ENCODE results near the gene VSIG10.
"Not testable (repeated sequence)": the region's sequence is repeated elsewhere in the genome, so short reads cannot be mapped to it uniquely, and the experiment has no call there.

Gene VSIG10

GRCh38 chr12:118103601-118104382 lies at the start of gene VSIG10:
Gene VSIG10, minus strand, starts transcription at chr12:118104011. Its CDS starts 340 bp downstream, at chr12:118103671.
- DNase-seq = no peak

DNA sequence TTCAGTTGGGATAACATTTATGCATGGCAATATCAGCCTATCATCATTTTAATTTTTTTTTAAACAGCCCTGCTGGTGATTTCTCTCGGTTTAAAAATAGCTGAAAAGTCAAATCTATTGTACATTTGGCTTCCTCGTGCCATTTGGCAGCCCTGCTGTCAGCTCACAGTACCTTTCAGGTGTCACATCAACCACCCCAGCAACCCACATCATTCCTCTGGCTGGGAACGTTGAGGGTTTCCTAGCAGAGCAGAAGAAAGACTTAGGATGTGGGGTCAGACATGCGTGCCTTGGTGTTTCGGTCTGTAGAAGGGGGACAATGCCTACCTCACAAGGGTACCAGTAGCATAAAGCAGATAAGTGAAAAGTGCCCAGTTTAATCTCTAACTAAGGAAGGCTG lies 47.9 kb upstream of the VSIG10 start:
- DNase-seq = no peak

DNA sequence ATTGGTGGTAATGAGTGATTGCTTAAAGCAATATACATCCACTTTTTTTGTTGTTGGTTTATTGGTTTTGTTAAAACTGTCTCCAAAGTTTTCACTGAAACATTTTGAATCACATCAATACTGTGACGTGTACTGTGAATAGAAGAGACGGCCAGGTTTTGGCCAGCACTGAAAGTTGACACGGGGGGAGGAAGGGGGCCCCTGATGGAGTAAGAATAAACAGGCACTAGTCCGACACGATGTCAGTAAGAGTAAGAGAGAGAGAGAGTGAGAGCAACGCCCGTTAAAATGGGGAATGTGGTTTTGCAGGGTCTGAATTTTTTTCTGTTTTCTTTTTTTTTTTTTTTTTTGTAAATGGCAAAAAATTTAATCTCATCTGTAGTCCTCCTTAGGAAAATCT lies 46.8 kb upstream of the VSIG10 start:
- no peak for DNase-seq

GRCh38 chr12:118148287-118148686 lies 44.5 kb upstream of the VSIG10 start:
- no peak for DNase-seq

GRCh38 chr12:118145798-118146156 lies 42.0 kb upstream of the VSIG10 start:
- DNase-seq = no peak

GRCh38 chr12:118145113-118145797 lies 41.4 kb upstream of the VSIG10 start:
- no peak for DNase-seq

GRCh38 chr12:118144499-118144898 lies 40.7 kb upstream of the VSIG10 start:
- DNase-seq = no peak

- no peak for DNase-seq
Measured at GRCh38 chr12:118140825-118141224, 37.0 kb upstream of the VSIG10 start.

DNA sequence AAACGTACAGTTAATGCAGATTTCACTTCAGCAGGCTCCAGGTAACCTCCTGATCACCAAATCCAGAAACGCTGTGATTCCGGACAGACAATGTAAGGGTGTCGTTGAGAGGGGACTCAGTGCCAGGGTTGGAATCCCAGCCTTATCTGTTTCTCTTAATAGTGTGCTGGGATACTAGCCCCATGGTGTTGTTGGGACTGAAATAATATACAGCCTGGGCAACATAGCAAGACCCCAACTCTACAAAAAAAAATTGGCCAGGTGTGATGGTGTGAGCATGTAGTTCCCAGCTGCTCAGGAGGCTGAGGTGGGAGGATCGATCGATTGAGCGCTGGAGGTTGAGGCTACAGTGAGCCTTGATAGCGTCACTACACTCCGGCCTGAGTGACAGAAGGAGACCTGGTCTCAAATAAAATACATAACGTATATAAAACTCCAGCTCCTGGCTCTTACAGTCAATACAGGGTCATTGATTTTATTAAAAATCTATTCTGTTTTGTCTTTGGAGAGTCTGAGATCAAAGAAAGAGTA lies 33.4 kb upstream of the VSIG10 start:
- DNase-seq = no peak

GRCh38 chr12:118136559-118137003 lies 32.8 kb upstream of the VSIG10 start:
- peak; percentile 14 for DNase-seq

GRCh38 chr12:118135788-118136558 lies 32.2 kb upstream of the VSIG10 start, which contains the start of gene PEBP1:
Gene PEBP1, plus strand, starts transcription at chr12:118136124. Its CDS starts 86 bp downstream, at chr12:118136210.
- DNase-seq = peak; percentile 92

DNA sequence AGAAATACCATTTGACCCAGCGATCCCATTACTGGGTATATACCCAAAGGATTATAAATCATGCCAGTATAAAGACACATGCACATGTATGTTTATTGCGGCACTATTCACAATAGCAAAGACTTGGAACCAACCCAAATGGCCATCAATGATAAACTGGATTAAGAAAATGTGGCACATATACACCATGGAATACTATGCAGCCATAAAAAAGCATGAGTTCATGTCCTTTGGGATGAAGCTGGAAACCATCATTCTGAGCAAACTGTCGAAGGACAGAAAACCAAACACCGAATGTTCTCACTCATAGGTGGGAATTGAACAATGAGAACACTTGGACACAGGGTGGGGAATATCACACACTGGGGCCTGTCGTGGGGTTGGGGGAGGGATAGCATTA lies 25.6 kb upstream of the VSIG10 start:
- not testable (repeated sequence) for DNase-seq

DNA sequence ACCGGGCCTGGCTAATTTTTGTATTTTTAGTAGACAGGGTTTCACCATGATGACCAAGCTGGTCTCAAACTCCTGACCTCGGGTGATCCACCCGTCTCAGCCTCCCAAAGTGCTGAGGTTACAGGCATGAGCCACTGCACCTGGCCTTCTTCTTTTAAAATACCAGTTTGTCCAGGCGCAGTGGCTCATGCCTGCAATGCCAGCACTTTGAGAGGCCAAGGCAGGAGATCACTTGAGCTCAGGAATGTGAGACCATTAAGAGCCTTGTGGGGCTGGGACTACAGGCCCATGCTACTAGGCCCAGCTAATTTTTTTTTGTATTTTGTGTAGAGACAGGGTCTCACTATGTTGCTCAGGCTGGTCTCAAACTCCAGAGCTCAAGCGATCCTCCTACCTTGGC lies 24.1 kb upstream of the VSIG10 start:
- no peak for DNase-seq

- DNase-seq = no peak
Measured at GRCh38 chr12:118126119-118126757, 22.4 kb upstream of the VSIG10 start.

GRCh38 chr12:118125743-118126118 lies 21.9 kb upstream of the VSIG10 start:
- DNase-seq = no peak

DNA sequence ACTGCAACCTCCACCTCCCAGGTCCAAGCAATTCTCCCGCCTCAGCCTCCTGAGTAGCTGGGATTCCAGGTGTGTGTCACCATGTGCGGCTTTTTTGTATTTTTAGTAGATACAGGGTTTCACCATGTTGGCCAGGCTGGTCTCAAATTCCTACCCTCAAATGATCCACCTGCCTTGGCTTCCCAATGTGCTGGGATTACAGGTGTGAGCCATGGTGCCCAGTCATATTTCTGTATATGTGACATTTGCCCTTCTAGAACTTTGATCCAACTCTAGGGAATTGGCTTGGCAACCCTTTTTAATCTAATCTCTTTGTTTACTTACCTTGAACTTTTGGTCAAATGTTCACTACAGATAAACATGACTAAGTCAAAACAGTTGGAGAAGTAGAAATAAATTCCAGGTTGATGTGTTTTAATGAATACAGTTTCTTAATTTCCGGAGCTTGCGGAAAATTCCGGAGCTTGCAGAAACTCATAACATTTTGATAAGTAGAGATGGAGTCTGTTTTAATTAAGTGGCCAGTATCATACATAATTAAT lies 20.6 kb upstream of the VSIG10 start:
- no peak for DNase-seq

DNA sequence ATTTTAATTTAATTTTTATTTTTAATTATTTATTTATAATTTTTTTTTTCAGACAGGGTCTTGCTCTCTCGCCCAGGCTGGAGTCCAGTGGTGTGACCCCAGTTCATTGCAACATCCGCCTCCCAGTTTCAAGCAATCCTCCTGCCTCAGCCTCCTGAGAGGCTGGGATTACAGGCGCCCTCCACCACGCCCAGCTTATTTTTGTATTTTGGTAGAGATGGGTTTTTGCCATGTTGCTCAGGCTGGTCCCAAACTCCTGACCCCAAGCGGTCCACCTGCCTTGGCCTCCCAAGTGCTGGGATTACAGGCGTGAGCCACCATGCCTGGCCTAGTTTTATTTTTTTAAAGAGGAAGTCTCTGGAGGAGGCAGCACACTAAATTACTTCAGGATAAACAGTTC lies 18.5 kb upstream of the VSIG10 start:
- no peak for DNase-seq

GRCh38 chr12:118120579-118121363 lies 17.0 kb upstream of the VSIG10 start:
- peak; percentile 53 for DNase-seq

- no peak for DNase-seq
Measured at GRCh38 chr12:118119449-118119879, 15.7 kb upstream of the VSIG10 start.

GRCh38 chr12:118109088-118109487 lies 5.3 kb upstream of the VSIG10 start:
- DNase-seq = no peak

- no peak for DNase-seq
Measured at GRCh38 chr12:118107694-118108093, 3.9 kb upstream of the VSIG10 start.

- DNase-seq = no peak
Measured at GRCh38 chr12:118107011-118107410, 3.2 kb upstream of the VSIG10 start.

Measured in activated T-cell treated with anti-CD3 and anti-CD28 coated beads for 4 hours (primary cell).